Astrocyte (in vitro differentiated cells and primary cell): ENCODE measurements around the gene CCSER1. TPM values are rescaled to one million over a fixed set of nuclear protein-coding genes. Genes with fewer than 3 reads are reported as not detected.
A peak's percentile ranks its signal among the peaks of the same experiment; 100 is the strongest.
"Not testable (repeated sequence)": the region's sequence is repeated elsewhere in the genome, so short reads cannot be mapped to it uniquely, and the experiment has no call there.

Experiments
- DNase-seq: peaks from one replicate; pipeline ENCODE4 v3.0.0-alpha.2; 2010; ENCODE audit warnings: low read depth
- FAIRE-seq: peaks from 2 replicates; lab custom pipeline; 2011; peaks lifted over from hg19 to GRCh38; lab: Jason Lieb, UNC
- H2AFZ ChIP-seq: 2 replicates; pipeline ENCODE4 v1.6.0; 2012; ENCODE audit warnings: low read depth, low read length, inconsistent platforms
- H3K27ac ChIP-seq: 2 replicates; pipeline ENCODE4 v1.5.1; 2011; ENCODE audit warnings: low read depth, low read length, inconsistent platforms
- H3K27me3 ChIP-seq: 2 replicates; pipeline ENCODE4 v1.6.0; 2011; ENCODE audit warnings: low read length, inconsistent platforms; ENCODE audit not compliant: insufficient read depth
- H3K36me3 ChIP-seq: 2 replicates; pipeline ENCODE4 v1.5.1; 2011; ENCODE audit warnings: low read length, inconsistent platforms; ENCODE audit not compliant: insufficient read depth
- H3K4me1 ChIP-seq: 2 replicates; pipeline ENCODE4 v1.5.1; 2011; ENCODE audit warnings: low read length, inconsistent platforms; ENCODE audit not compliant: insufficient read depth
- H3K4me2 ChIP-seq: 2 replicates; pipeline ENCODE4 v1.6.0; 2012; ENCODE audit warnings: low read length, inconsistent platforms
- H3K4me3 ChIP-seq: 2 replicates; pipeline ENCODE4 v1.5.1; 2011; ENCODE audit warnings: low read depth, mild to moderate bottlenecking, low read length, inconsistent platforms; ENCODE audit not compliant: insufficient read depth
- H3K79me2 ChIP-seq: 2 replicates; pipeline ENCODE4 v1.6.0; 2012; ENCODE audit warnings: mild to moderate bottlenecking, low read length, inconsistent platforms; ENCODE audit not compliant: insufficient read depth
- H3K9ac ChIP-seq: 2 replicates; pipeline ENCODE4 v1.6.0; 2012; ENCODE audit warnings: mild to moderate bottlenecking, low read length, inconsistent platforms
- H3K9me3 ChIP-seq: 2 replicates; pipeline ENCODE4 v1.5.1; 2012; ENCODE audit warnings: low read depth, mild to moderate bottlenecking, low read length, inconsistent platforms; ENCODE audit not compliant: insufficient read depth
- H4K20me1 ChIP-seq: 2 replicates; pipeline ENCODE4 v1.6.0; 2012; ENCODE audit warnings: low read length, inconsistent platforms; ENCODE audit not compliant: insufficient read depth
- H3K27ac Mint-ChIP-seq: one replicate; pipeline ENCODE4 v1.8.0; 2021; ENCODE audit warnings: mild to moderate bottlenecking, mixed read lengths; ENCODE audit not compliant: unreplicated experiment
- H3K27me3 Mint-ChIP-seq: one replicate; pipeline ENCODE4 v1.8.0; 2021; ENCODE audit warnings: low read depth, mixed read lengths; ENCODE audit not compliant: unreplicated experiment
- H3K36me3 Mint-ChIP-seq: one replicate; pipeline ENCODE4 v1.8.0; 2021; ENCODE audit warnings: low read depth, mixed read lengths; ENCODE audit not compliant: unreplicated experiment
- H3K4me1 Mint-ChIP-seq: one replicate; pipeline ENCODE4 v1.8.0; 2021; ENCODE audit warnings: low read depth, mixed read lengths; ENCODE audit not compliant: unreplicated experiment
- H3K4me3 Mint-ChIP-seq: one replicate; pipeline ENCODE4 v1.8.0; 2021; ENCODE audit warnings: mild to moderate bottlenecking, moderate library complexity, mixed read lengths; ENCODE audit not compliant: unreplicated experiment
- H3K9me3 Mint-ChIP-seq: one replicate; pipeline ENCODE4 v1.8.0; 2021; ENCODE audit warnings: mild to moderate bottlenecking, mixed read lengths; ENCODE audit not compliant: unreplicated experiment
- CTCF ChIP-seq: IDR thresholded peaks from 2 replicates; pipeline ENCODE4 v1.5.1; 2011; ENCODE audit warnings: low read depth, mild to moderate bottlenecking, inconsistent platforms, low read length, moderate library complexity; ENCODE audit not compliant: insufficient read depth
- EZH2 ChIP-seq: IDR thresholded peaks from 2 replicates; pipeline ENCODE4 v1.6.1; 2012; ENCODE audit warnings: mild to moderate bottlenecking, low read length, inconsistent platforms; ENCODE audit not compliant: insufficient read depth
- total RNA-seq: library from RNA; stranded (reverse); gene quantifications from 2 replicates; pipeline ENCODE4 v1.2.1, GENCODE V29; 2021

Gene CCSER1
- total RNA-seq, 1 donor from 2014 or later, result 2.2 TPM

GRCh38 chr4:90837241-90837640 is 710.0 kb downstream of the CCSER1 start:
- no peaks in the 10 kb centered on the region for H3K36me3 Mint-ChIP-seq
- no peaks in the 10 kb centered on the region for H3K9me3 Mint-ChIP-seq
- TF ChIP-seq EZH2 (no peak), CTCF (no peak)
- Histone ChIP-seq H2AFZ (no peak overlapping the region), H3K9ac (no peak overlapping the region), H3K4me2 (no peak overlapping the region), H3K4me3 (no peak overlapping the region), H3K27me3 (no peaks in the 10 kb centered on the region), H3K9me3 (no peaks in the 10 kb centered on the region), H3K27ac (no peak overlapping the region), H4K20me1 (no peaks in the 10 kb centered on the region), H3K79me2 (no peaks in the 10 kb centered on the region), H3K4me1 (no peaks in the 10 kb centered on the region), H3K36me3 (no peaks in the 10 kb centered on the region)
- H3K27me3 Mint-ChIP-seq, result no peaks in the 10 kb centered on the region
- no peak for FAIRE-seq
- H3K4me1 Mint-ChIP-seq, result peaks cover 15% of the 10 kb centered on the region
- DNase-seq, result no peak
- no peak overlapping the region for H3K27ac Mint-ChIP-seq
- H3K4me3 Mint-ChIP-seq, result no peak overlapping the region

- H3K9me3 ChIP-seq, H3K27me3 ChIP-seq, H3K36me3 ChIP-seq, H3K9ac ChIP-seq, H3K9me3 Mint-ChIP-seq, H3K27ac ChIP-seq, H4K20me1 ChIP-seq, H3K79me2 ChIP-seq, FAIRE-seq, H2AFZ ChIP-seq, H3K4me1 ChIP-seq, H3K4me3 ChIP-seq, H3K4me3 Mint-ChIP-seq, H3K36me3 Mint-ChIP-seq, DNase-seq, H3K27me3 Mint-ChIP-seq, H3K4me2 ChIP-seq: not testable (repeated sequence)
- H3K4me1 Mint-ChIP-seq, result peaks cover 20% of the 10 kb centered on the region
- H3K27ac Mint-ChIP-seq, result peak overlapping the region; percentile 26
Measured at GRCh38 chr4:90838859-90839258, 711.7 kb downstream of the CCSER1 start.

GRCh38 chr4:90840291-90840690 is 713.1 kb downstream of the CCSER1 start:
- H3K36me3 ChIP-seq, result no peaks in the 10 kb centered on the region
- H3K27me3 Mint-ChIP-seq, result no peaks in the 10 kb centered on the region

More at GRCh38 chr4:90840291-90840690, 713.1 kb downstream of the CCSER1 start:
- no peaks in the 10 kb centered on the region for H3K4me1 ChIP-seq
- DNase-seq, result no peak
- H3K4me2 ChIP-seq, result no peak overlapping the region
- H3K27ac Mint-ChIP-seq, result no peak overlapping the region
- H2AFZ ChIP-seq, result no peak overlapping the region
- FAIRE-seq, result no peak
- no peaks in the 10 kb centered on the region for H3K79me2 ChIP-seq
- no peaks in the 10 kb centered on the region for H3K9me3 ChIP-seq
- TF ChIP-seq CTCF (no peak), EZH2 (no peak)
- peaks cover 26% of the 10 kb centered on the region for H3K4me1 Mint-ChIP-seq
- no peak overlapping the region for H3K9ac ChIP-seq
- H3K4me3 Mint-ChIP-seq, result no peak overlapping the region
- no peaks in the 10 kb centered on the region for H3K36me3 Mint-ChIP-seq
- H4K20me1 ChIP-seq, result no peaks in the 10 kb centered on the region
- no peaks in the 10 kb centered on the region for H3K27me3 ChIP-seq
- H3K4me3 ChIP-seq, result no peak overlapping the region
- H3K9me3 Mint-ChIP-seq, result no peaks in the 10 kb centered on the region
- H3K27ac ChIP-seq, result no peak overlapping the region
